GM23338 (cell line): ENCODE measurements around the gene CFB.

ENCODE experiments used
- CREB1 ChIP-seq: fragments of 250-450 bp; sonication (Bioruptor Pico); IDR thresholded peaks from 2 replicates; pipeline ENCODE4 v1.5.0; 2020; ENCODE audit warnings: low read depth, mild to moderate bottlenecking, moderate library complexity
- CTCF ChIP-seq, 2 experiments: fragments of 200-600 bp in 1 of 2; sonication (generic) in 1 of 2; conservative IDR thresholded peaks; 2 replicates each; pipeline versions ENCODE4 v1.5.1 to v1.6.1; 2016 to 2017; ENCODE audit warnings: antibody characterized with exemption in 2 of 2, low read depth in 2 of 2, mild to moderate bottlenecking in 2 of 2, moderate library complexity in 1 of 2
- ETS1 ChIP-seq: IDR thresholded peaks from 2 replicates; pipeline ENCODE4 v1.6.1; 2016; ENCODE audit warnings: antibody characterized with exemption
- EZH2 ChIP-seq: fragments of 200-600 bp; sonication (generic); IDR thresholded peaks from one replicate; pipeline ENCODE4 v1.8.0; 2017; ENCODE audit warnings: antibody characterized with exemption, mild to moderate bottlenecking, low read depth; ENCODE audit not compliant: unreplicated experiment
- EZH2phosphoT487 ChIP-seq: fragments of 200-600 bp; sonication (generic); IDR thresholded peaks from one replicate; pipeline ENCODE4 v1.8.1; 2018; ENCODE audit warnings: antibody characterized with exemption; ENCODE audit not compliant: unreplicated experiment
- JUNB ChIP-seq: IDR thresholded peaks from one replicate; pipeline ENCODE4 v1.6.1; 2016; ENCODE audit warnings: antibody characterized with exemption; ENCODE audit not compliant: unreplicated experiment
- NANOG ChIP-seq: IDR thresholded peaks from 2 replicates; pipeline ENCODE4 v1.6.1; 2016; ENCODE audit warnings: antibody characterized with exemption, borderline replicate concordance
- POLR2AphosphoS5 ChIP-seq: IDR thresholded peaks from 2 replicates; pipeline ENCODE4 v1.6.1; 2016; ENCODE audit warnings: antibody characterized with exemption, low read depth
- REST ChIP-seq: IDR thresholded peaks from one replicate; pipeline ENCODE4 v1.6.1; 2018; ENCODE audit warnings: antibody characterized with exemption; ENCODE audit not compliant: unreplicated experiment
- STAT1 ChIP-seq: IDR thresholded peaks from one replicate; pipeline ENCODE4 v1.6.1; 2016; ENCODE audit warnings: antibody characterized with exemption; ENCODE audit not compliant: unreplicated experiment
- ZNF114 ChIP-seq: fragments of 250-450 bp; sonication (Bioruptor Pico); IDR thresholded peaks from 2 replicates; pipeline ENCODE4 v1.5.0; 2020; ENCODE audit warnings: mild to moderate bottlenecking, moderate library complexity
- ZNF331 ChIP-seq: fragments of 250-450 bp; sonication (Bioruptor Pico); IDR thresholded peaks from 2 replicates; pipeline ENCODE4 v1.5.0; 2020; ENCODE audit warnings: low read depth, mild to moderate bottlenecking, moderate library complexity
- ZNF462 ChIP-seq: fragments of 250-450 bp; sonication (Bioruptor Pico); IDR thresholded peaks from 2 replicates; pipeline ENCODE4 v1.5.0; 2020; ENCODE audit warnings: mild to moderate bottlenecking, moderate library complexity

GRCh38 chr6:31958412-31958740 lies 12.5 kb downstream of the CFB start:
- TF ChIP-seq CTCF (conservative IDR thresholded peaks at IDR 0.05; ENCODE audit: low read depth in 2 of 2) (no peak), POLR2AphosphoS5 (no peak), REST (no peak), ETS1 (no peak), NANOG (no peak), EZH2phosphoT487 (no peak), CREB1 (CRISPR knock-in tag) (no peak), EZH2 (no peak), STAT1 (no peak), JUNB (no peak), ZNF331 (no peak), ZNF462 (CRISPR knock-in tag) (no peak), ZNF114 (no peak)
